ENCODE data around the gene OSBPL6.

OSBPL6 gene

GRCh38 chr2:178452334-178452733 lies 258.0 kb downstream of the OSBPL6 start:
- TF ChIP-seq GATA1 (IDR thresholded peaks at IDR 0.05; ENCODE audit: low read depth, low read length): no peak
- no peak for TF ChIP-seq POLR2A (IDR thresholded peaks at IDR 0.05; ENCODE audit: low read length)
- no peak for DNase-seq
